Psoas muscle (tissue), 8 donors: ENCODE measurements around the gene MT3. TPM values are rescaled to one million over a fixed set of nuclear protein-coding genes. Genes with fewer than 3 reads are reported as not detected.

ENCODE experiments used
- ATAC-seq, 4 donors: fragments of 200-7000 bp; cut with Tn5 transposase; one replicate each; pipeline ENCODE4 v1.9.1; 2020; ENCODE audit warnings: moderate library complexity in 3 of 4, mild to moderate bottlenecking in 2 of 4
- DNase-seq, 2 donors: peaks; one replicate each; pipeline ENCODE4 v3.0.0-alpha.2; 2020
- H3K27ac ChIP-seq: fragments of 200-600 bp; one replicate; pipeline ENCODE4 v1.8.0; 2022
- H3K27me3 ChIP-seq, 3 donors: fragments of 200-600 bp in 1 of 3; one replicate each; pipeline versions ENCODE4 v1.6.1 to v1.8.0; 2013 to 2022; ENCODE audit warnings: low read length in 2 of 3, mild to moderate bottlenecking in 2 of 3, moderate library complexity in 1 of 3; ENCODE audit not compliant: insufficient read depth in 3 of 3
- H3K36me3 ChIP-seq, 2 donors: fragments of 200-600 bp in 1 of 2; one replicate each; pipeline versions ENCODE4 v1.6.1 to v1.8.0; 2013 to 2022; ENCODE audit warnings: low read depth in 1 of 2, mild to moderate bottlenecking in 1 of 2, moderate library complexity in 1 of 2; ENCODE audit not compliant: insufficient read depth in 1 of 2
- H3K4me1 ChIP-seq: fragments of 200-600 bp; one replicate; pipeline ENCODE4 v1.8.0; 2022
- H3K4me3 ChIP-seq: fragments of 200-600 bp; one replicate; pipeline ENCODE4 v1.8.0; 2022; ENCODE audit warnings: mild to moderate bottlenecking
- H3K9me3 ChIP-seq: fragments of 200-600 bp; one replicate; pipeline ENCODE4 v1.8.0; 2022
- WGBS, 3 donors: extraction: QIAGEN DNeasy Blood & Tissue Kit; methylation state at CpG; one replicate each; pipeline versions ENCODE4 v1.1.6 to v1.1.7; 2013; 5-methylcytosine and 5-hydroxymethylcytosine counted together
- intact Hi-C, 2 donors: fragments of 100-400 bp; cut with DNase I; formaldehyde crosslinking; loops; one replicate each; pipeline versions ENCODE4 v1.11.0 to v1.14.2; 2022
- polyA plus RNA-seq, 3 donors: library from polyadenylated mRNA; stranded (reverse); fragments of 200-250 nt; gene quantifications; one replicate each; pipeline ENCODE4 v1.2.3, GENCODE V29; 2013
- total RNA-seq, 4 donors: library from RNA; stranded (reverse); fragmentation: NEBNext Ultra II Directional in 2 of 4; extraction: Animal tissue kit (Norgen Biotek cat#: 25700) in 2 of 4; gene quantifications; one replicate each; pipeline versions ENCODE4 v1.2.1 to v1.2.4, GENCODE V29; 2021 to 2023
- TF ChIP-seq, protein P1 (sequence below): fragments of 200-600 bp; IDR thresholded peaks from one replicate; pipeline ENCODE4 v1.8.0; 2022; ENCODE audit warnings: antibody characterized with exemption
- donor health status: healthy with polysubstance abuse.
- donor health status: DM: no; HTN: no; CAD: no; lungs with moderate emphysema.
- donor health status: Bipolar disorder and iron deficiency.
- donor health status: healthy.
- donor health status: DM: yes; HTN: yes; CAD: no.
- donor health status: DM: no; HTN: no; CAD: no.
- donor health status: DM: no; HTN: no; CAD: no.
- donor health status: DM: yes; HTN: yes; CAD: no.

Gene MT3
- total and polyA plus RNA-seq, 7 donors, result 0.57 to 10.5 (median 4.2) TPM; not detected in 1

DNA sequence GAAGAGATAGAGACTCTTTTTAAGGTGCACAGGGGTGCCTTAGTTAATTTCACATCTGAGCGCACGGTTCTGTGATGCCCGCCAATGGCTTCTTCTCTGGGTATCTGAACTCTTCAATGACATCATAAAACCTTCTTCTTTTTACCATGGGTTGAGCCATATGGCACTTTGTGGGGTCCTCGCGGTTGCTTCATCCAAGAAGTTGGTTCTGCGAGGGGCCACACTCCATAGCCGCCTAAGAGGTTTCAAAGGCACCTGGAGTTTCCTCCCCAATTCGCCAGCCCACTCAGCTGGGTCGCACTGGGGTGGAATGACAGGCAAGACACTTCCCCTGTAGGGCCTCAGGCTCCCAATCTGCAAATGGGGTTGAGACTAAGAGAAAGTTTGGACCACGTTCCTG lies 34.9 kb upstream of the MT3 start:
- peaks cover 11% of the 10 kb centered on the region for H3K4me1 ChIP-seq
- WGBS, 3 donors, result 89 to 92% (median 92%) methylated on average over 10 of the region's 10 CpGs
- TF ChIP-seq, protein P1, sequence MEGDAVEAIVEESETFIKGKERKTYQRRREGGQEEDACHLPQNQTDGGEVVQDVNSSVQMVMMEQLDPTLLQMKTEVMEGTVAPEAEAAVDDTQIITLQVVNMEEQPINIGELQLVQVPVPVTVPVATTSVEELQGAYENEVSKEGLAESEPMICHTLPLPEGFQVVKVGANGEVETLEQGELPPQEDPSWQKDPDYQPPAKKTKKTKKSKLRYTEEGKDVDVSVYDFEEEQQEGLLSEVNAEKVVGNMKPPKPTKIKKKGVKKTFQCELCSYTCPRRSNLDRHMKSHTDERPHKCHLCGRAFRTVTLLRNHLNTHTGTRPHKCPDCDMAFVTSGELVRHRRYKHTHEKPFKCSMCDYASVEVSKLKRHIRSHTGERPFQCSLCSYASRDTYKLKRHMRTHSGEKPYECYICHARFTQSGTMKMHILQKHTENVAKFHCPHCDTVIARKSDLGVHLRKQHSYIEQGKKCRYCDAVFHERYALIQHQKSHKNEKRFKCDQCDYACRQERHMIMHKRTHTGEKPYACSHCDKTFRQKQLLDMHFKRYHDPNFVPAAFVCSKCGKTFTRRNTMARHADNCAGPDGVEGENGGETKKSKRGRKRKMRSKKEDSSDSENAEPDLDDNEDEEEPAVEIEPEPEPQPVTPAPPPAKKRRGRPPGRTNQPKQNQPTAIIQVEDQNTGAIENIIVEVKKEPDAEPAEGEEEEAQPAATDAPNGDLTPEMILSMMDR, result no peak
- H3K4me3 ChIP-seq, result no peak overlapping the region
- H3K36me3 ChIP-seq, result no peaks in the 10 kb centered on the region
- H3K9me3 ChIP-seq, result no peaks in the 10 kb centered on the region
- ATAC-seq (no peak), DNase-seq (no peak)
- H3K27me3 ChIP-seq, result peaks cover 0 to 6% (median 0%) of the 10 kb centered on the region in 3 donors
- intact Hi-C loops, result no loop called here
- no peak overlapping the region for H3K27ac ChIP-seq

DNA sequence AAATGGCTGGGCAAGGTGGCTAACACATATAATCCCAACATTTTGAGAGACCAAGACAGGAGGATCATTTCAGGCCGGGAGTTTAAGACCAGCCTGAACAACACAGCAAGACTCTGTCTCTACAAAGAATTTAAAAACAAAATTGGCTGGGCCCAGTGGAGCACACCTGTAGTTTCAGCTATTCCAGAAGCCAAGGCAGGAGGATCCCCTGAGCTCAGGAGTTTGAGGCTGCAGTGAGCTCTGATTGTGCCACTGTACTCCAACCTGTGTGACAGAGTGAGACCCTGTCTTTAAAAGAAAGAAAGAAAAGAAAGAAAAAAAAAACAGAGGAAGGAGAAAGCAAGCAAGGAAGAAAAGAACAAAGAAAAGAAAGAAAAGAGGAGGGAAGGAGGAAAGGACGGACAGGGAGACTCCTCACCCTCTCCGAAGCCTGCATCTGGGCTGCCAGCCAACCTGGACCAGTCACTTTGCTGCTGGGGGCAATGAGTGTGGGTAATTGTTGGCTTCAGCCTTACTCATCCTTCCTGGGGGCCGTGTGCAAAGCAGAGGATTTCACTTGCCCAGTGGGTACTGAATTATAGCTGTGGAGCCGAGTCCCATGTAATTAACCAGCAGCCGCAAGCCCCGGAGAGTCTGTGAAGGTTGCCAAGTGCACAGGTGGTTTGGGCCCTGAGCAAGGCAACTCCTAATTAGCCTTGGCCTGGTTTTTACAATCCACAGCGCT lies 31.1 kb upstream of the MT3 start:
- peak; percentile 32 to 70 (median 46) for ATAC-seq

DNA sequence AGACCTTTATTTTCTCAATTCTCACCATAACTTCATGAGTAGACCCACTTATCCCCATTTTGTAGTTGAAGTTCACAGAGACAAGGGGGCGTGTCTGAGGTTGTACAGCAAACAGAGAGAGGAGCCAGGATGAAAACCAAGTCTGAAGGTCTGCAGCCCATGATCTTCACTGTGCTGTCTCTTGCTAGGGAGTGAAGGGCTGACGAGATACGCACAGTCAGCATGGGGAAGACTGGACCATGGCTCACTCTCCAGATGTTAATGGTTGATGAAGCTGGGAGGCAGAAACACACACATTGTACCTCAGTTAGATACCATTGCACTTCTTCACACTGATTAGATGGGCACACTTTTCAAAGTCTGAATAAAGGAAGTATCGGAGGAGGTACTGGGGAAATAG lies 30.2 kb upstream of the MT3 start:
- intact Hi-C loops, result no loop called here
- TF ChIP-seq, protein P1, result no peak
- Histone ChIP-seq H3K9me3 (no peaks in the 10 kb centered on the region), H3K4me3 (no peak overlapping the region), H3K27ac (no peak overlapping the region), H3K36me3 (no peaks in the 10 kb centered on the region), H3K4me1 (peaks cover 3% of the 10 kb centered on the region), H3K27me3 (peaks cover 0 to 9% (median 0%) of the 10 kb centered on the region in 3 donors)
- WGBS, 3 donors, result 81 to 95% (median 87%) methylated on average over 4 of the region's 4 CpGs
- ATAC-seq (no peak), DNase-seq (no peak)

More for the DNA sequence above, 31.1 kb upstream of the MT3 start:
- peak; percentile 30 to 53 for DNase-seq
- no peaks in the 10 kb centered on the region for H3K36me3 ChIP-seq
- intact Hi-C loops, result no loop called here
- no peaks in the 10 kb centered on the region for H3K9me3 ChIP-seq
- WGBS, 3 donors, result 25 to 29% (median 27%) methylated on average over 8 of the region's 8 CpGs
- TF ChIP-seq, protein P1, result no peak
- H3K27ac ChIP-seq, result no peak overlapping the region
- peaks cover 0 to 9% (median 0%) of the 10 kb centered on the region in 3 donors for H3K27me3 ChIP-seq
- no peak overlapping the region for H3K4me3 ChIP-seq
- peaks cover 3% of the 10 kb centered on the region for H3K4me1 ChIP-seq

DNA sequence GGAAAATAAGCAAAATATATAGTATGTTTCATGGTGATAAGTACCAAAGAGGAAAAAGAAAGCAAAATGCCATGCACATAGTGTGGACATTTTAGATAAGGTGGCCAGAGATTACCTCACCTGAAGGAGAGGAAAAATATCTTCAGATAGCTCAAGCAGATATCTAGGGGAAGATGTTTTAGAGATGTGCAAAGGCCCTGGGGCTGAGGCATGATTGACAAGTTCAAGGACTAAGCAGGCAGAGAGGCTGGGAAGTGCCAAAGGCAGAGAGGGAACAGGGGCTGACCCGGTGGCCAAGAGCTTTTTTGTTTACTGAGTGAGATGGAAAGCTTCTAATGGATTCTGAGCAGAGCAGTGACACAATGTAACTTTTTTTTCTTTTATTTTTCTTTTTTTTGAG lies 28.9 kb upstream of the MT3 start:
- DNase-seq (no peak), ATAC-seq (no peak)
- no peaks in the 10 kb centered on the region for H3K36me3 ChIP-seq
- intact Hi-C loops, result no loop called here
- H3K27me3 ChIP-seq, result peaks cover 0 to 9% (median 0%) of the 10 kb centered on the region in 3 donors
- H3K4me3 ChIP-seq, result no peak overlapping the region
- no peaks in the 10 kb centered on the region for H3K9me3 ChIP-seq
- no peak overlapping the region for H3K27ac ChIP-seq
- H3K4me1 ChIP-seq, result peaks cover 3% of the 10 kb centered on the region
- TF ChIP-seq, protein P1, result no peak
- WGBS, 3 donors, result 38 to 78% (median 50%) methylated on average over 1 of the region's 1 CpG
